Upper lobe of left lung (tissue), 6 donors: ENCODE results near the gene FOXA3. TPM values are rescaled to one million over a fixed set of nuclear protein-coding genes. Genes with fewer than 3 reads are reported as not detected.
A peak's percentile ranks its signal among the peaks of the same experiment; 100 is the strongest.

Experiments
- ATAC-seq, 2 donors: fragments of 200-7000 bp; cut with Tn5 transposase; one replicate each; pipeline ENCODE4 v1.9.1; 2022; ENCODE audit warnings: mild to moderate bottlenecking in 2 of 2, moderate library complexity in 2 of 2; ENCODE audit not compliant: low FRiP score in 2 of 2
- DNase-seq, 2 donors: peaks; one replicate each; pipeline ENCODE4 v3.0.0-alpha.2; 2019 to 2020
- H3K27ac ChIP-seq, 4 donors: fragments of 200-600 bp; sonication (generic); one replicate each; pipeline ENCODE4 v1.5.1; 2016 to 2019
- H3K27me3 ChIP-seq, 4 donors: fragments of 200-600 bp; sonication (generic); one replicate each; pipeline ENCODE4 v1.5.1; 2017 to 2019
- H3K36me3 ChIP-seq, 4 donors: fragments of 200-600 bp; sonication (generic); one replicate each; pipeline ENCODE4 v1.5.1; 2016 to 2019
- H3K4me1 ChIP-seq, 4 donors: fragments of 200-600 bp; sonication (generic); one replicate each; pipeline ENCODE4 v1.5.1; 2018 to 2019
- H3K4me3 ChIP-seq, 4 donors: fragments of 200-600 bp; sonication (generic); one replicate each; pipeline ENCODE4 v1.5.1; 2017 to 2019; ENCODE audit warnings: mild to moderate bottlenecking in 2 of 4, moderate library complexity in 1 of 4
- H3K9me3 ChIP-seq, 4 donors: fragments of 200-600 bp; sonication (generic); one replicate each; pipeline ENCODE4 v1.5.1; 2018 to 2019
- CTCF ChIP-seq, 6 experiments: fragments of 450-650 bp in 4 of 6; fragments of 200-600 bp in 2 of 6; sonication (generic) in 2 of 6; IDR thresholded peaks; one replicate each; pipeline ENCODE4 v1.5.1; 2016 to 2019; ENCODE audit warnings: antibody characterized with exemption in 6 of 6
- EP300 ChIP-seq, 4 donors: sonication (generic); formaldehyde crosslinking; IDR thresholded peaks; one replicate each; pipeline ENCODE4 v1.5.1; 2017; ENCODE audit warnings: antibody characterized with exemption in 4 of 4, control low read depth in 2 of 4
- POLR2A ChIP-seq, 4 donors: fragments of 450-650 bp; IDR thresholded peaks; one replicate each; pipeline ENCODE4 v1.5.1; 2016 to 2017; ENCODE audit warnings: antibody characterized with exemption in 4 of 4, mild to moderate bottlenecking in 2 of 4
- POLR2AphosphoS5 ChIP-seq, 2 donors: sonication (generic); formaldehyde crosslinking; IDR thresholded peaks; one replicate each; pipeline ENCODE4 v1.5.1; 2017; ENCODE audit warnings: antibody characterized with exemption in 2 of 2
- WGBS, 2 donors: methylation state at CpG; one replicate each; pipeline ENCODE4 v1.1.5; 2017 to 2018; 5-methylcytosine and 5-hydroxymethylcytosine counted together
- total RNA-seq, 6 donors: library from RNA; depleted of rRNA in 4 of 6; stranded (reverse); fragments of >200 nt in 4 of 6; gene quantifications; one replicate each; pipeline versions ENCODE4 v1.1.0 to v1.2.1, GENCODE V29; 2016 to 2021
- donor health status: DM: no; HTN: no; CAD: no; lungs with moderate emphysema.
- donor health status: DM: no; HTN: yes; CAD: no; lungs with severe emphysema.

The FOXA3 gene
- total RNA-seq, 6 donors from 2014 or later, result 0.46 to 1.2 (median 0.46) TPM; not detected in 3

- DNase-seq, result peak; percentile 84 to 88
- H3K4me1 ChIP-seq, result peaks cover 35 to 52% (median 42%) of the 10 kb centered on the region in 4 donors
- H3K4me3 ChIP-seq, result peak overlapping the region; percentile 39 to 84 (median 76)
- peak overlapping the region; percentile 87 to 92 (median 90) for H3K27ac ChIP-seq
- peak; percentile 71 to 83 for TF ChIP-seq POLR2AphosphoS5 (IDR thresholded peaks at IDR 0.05)
- peak in 2 of 6 experiments; percentile 3 to 16 for TF ChIP-seq CTCF (IDR thresholded peaks at IDR 0.05)
- TF ChIP-seq POLR2A (IDR thresholded peaks at IDR 0.05), result peak in 3 of 4 donors; percentile 33 to 65 (median 41)
- TF ChIP-seq EP300 (IDR thresholded peaks at IDR 0.05), result no peak
- 1 to 2% methylated on average over 20 to 32 of the region's 32 CpGs for WGBS, 2 donors
- H3K9me3 ChIP-seq, result no peaks in the 10 kb centered on the region
- H3K27me3 ChIP-seq, result no peaks in the 10 kb centered on the region
- ATAC-seq, result peak; percentile 93 to 95
- peaks cover 0 to 24% (median 9%) of the 10 kb centered on the region in 4 donors for H3K36me3 ChIP-seq
Measured at GRCh38 chr19:45886427-45887199, 22.5 kb downstream of the FOXA3 start.

DNA sequence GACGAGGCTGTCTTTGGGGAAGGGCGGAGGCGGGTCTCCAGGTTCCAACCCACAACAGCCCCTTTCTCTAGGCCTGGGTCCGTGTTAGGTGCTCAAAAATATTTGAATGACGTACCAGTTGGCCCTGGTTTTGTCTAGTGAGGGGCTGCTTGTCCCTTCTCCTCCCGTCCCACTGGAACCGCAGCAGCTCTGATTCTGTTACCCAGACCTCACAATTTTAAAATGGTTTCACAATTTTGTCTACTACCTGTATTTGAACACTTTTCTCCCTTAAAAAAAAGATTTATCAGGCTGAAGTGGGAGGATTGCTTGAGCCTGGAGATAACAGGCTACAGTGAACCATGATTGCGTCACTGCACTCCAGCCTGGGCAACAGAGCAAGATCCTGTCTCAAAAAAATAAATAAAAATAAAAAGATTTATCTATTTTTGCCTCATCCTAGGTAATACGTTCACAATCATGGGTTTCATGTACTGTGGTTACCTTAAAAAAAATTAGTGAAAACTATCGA lies 23.1 kb downstream of the FOXA3 start:
- ATAC-seq, result no peak
- 46 to 63% methylated on average over 6 to 10 of the region's 10 CpGs for WGBS, 2 donors
- Histone ChIP-seq H3K4me1 (peaks cover 32 to 45% (median 39%) of the 10 kb centered on the region in 4 donors), H3K4me3 (peak overlapping the region in 3 of 4 donors; percentile 72 to 84 (median 81)), H3K27me3 (no peaks in the 10 kb centered on the region), H3K27ac (peak overlapping the region; percentile 87 to 92 (median 90)), H3K9me3 (no peaks in the 10 kb centered on the region), H3K36me3 (peaks cover 0 to 28% (median 9%) of the 10 kb centered on the region in 4 donors)
- TF ChIP-seq POLR2AphosphoS5 (IDR thresholded peaks at IDR 0.05) (no peak), EP300 (IDR thresholded peaks at IDR 0.05) (no peak)
- no peak for DNase-seq

GRCh38 chr19:45889210-45889885 lies 25.2 kb downstream of the FOXA3 start:
- Histone ChIP-seq H3K36me3 (peaks cover 0 to 24% (median 6%) of the 10 kb centered on the region in 4 donors), H3K4me3 (no peak overlapping the region), H3K27me3 (no peaks in the 10 kb centered on the region), H3K27ac (no peak overlapping the region), H3K9me3 (no peaks in the 10 kb centered on the region), H3K4me1 (peaks cover 11 to 24% (median 19%) of the 10 kb centered on the region in 4 donors)
- ATAC-seq (no peak), DNase-seq (no peak)
- 72 to 74% methylated on average over 6 of the region's 6 CpGs for WGBS, 2 donors
- no peak for TF ChIP-seq POLR2A (IDR thresholded peaks at IDR 0.05)
- no peak for TF ChIP-seq CTCF (IDR thresholded peaks at IDR 0.05)
- TF ChIP-seq POLR2AphosphoS5 (IDR thresholded peaks at IDR 0.05), result no peak

DNA sequence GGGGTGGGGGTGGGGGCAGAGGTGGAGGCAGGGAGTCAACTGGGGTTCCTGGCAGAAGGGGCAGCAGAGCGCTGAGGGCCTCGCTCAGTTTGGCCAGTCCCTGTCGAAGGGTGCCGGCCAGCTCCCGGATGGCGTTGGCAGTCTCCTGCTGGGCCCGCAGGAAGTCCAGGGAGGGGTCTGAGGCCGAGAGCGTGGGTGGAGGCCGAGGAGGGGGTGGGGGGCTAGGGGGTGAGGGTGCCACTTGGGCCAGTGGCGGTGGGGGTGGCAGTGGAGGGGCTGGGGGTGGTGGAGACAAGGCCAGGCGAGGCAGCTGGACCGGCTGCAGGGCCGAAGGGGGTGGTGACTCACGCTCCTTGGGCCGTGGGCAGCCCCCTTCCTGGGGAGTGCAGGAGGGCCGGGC lies 26.8 kb downstream of the FOXA3 start:
- peaks cover 0 to 30% (median 12%) of the 10 kb centered on the region in 4 donors for H3K36me3 ChIP-seq

More for the DNA sequence above, 26.8 kb downstream of the FOXA3 start:
- no peak overlapping the region for H3K4me3 ChIP-seq
- WGBS, 2 donors, result 92 to 100% methylated on average over 1 to 17 of the region's 17 CpGs
- DNase-seq (peak in 1 of 2 donors; percentile 69), ATAC-seq (no peak)
- H3K9me3 ChIP-seq, result no peaks in the 10 kb centered on the region
- peaks cover 0 to 11% (median 9%) of the 10 kb centered on the region in 4 donors for H3K4me1 ChIP-seq
- H3K27ac ChIP-seq, result no peak overlapping the region
- no peak for TF ChIP-seq CTCF (IDR thresholded peaks at IDR 0.05)
- no peaks in the 10 kb centered on the region for H3K27me3 ChIP-seq
